Skeletal muscle tissue (tissue), 1 donor: Measurements from ENCODE around the gene TRAPPC5. TPM values are rescaled to one million over a fixed set of nuclear protein-coding genes. Genes with fewer than 3 reads are reported as not detected.

Source experiments
- total RNA-seq: library from RNA; depleted of rRNA; stranded (reverse); fragments of >200 nt; gene quantifications from one replicate; pipeline ENCODE4 v1.2.3, GENCODE V29; 2014

Gene TRAPPC5
- total RNA-seq, 1 donor from 2014 or later = 9.4 TPM

Other genes with a start within 250 kb of the TRAPPC5 start
- gene PEX11G, start 191.8 kb upstream of the TRAPPC5 start, total RNA-seq = 3.1 TPM
- gene ZNF358, start 164.7 kb upstream of the TRAPPC5 start, total RNA-seq = 14.6 TPM
- 5.2 TPM for gene MCOLN1, start 158.2 kb upstream of the TRAPPC5 start, total RNA-seq
- gene PNPLA6, start 145.1 kb upstream of the TRAPPC5 start, total RNA-seq = 52.7 TPM
- gene CAMSAP3, start 85.0 kb upstream of the TRAPPC5 start, total RNA-seq = not detected
- 20.4 TPM for gene XAB2, start 51.3 kb upstream of the TRAPPC5 start, total RNA-seq
- gene PET100, start 51.0 kb upstream of the TRAPPC5 start, total RNA-seq = 44.9 TPM
- gene PCP2, start 47.1 kb upstream of the TRAPPC5 start, total RNA-seq = not detected
- 2.6 TPM for gene STXBP2, start 43.7 kb upstream of the TRAPPC5 start, total RNA-seq
- gene RETN, start 11.8 kb upstream of the TRAPPC5 start, total RNA-seq = 3.7 TPM
- gene MCEMP1, start 3.7 kb upstream of the TRAPPC5 start, total RNA-seq = not detected
- gene FCER2, start 21.3 kb downstream of the TRAPPC5 start, total RNA-seq = under 0.01 TPM
- gene CLEC4G, start 51.3 kb downstream of the TRAPPC5 start, total RNA-seq = 0.52 TPM
- 5.2 TPM for gene CD209, start 66.7 kb downstream of the TRAPPC5 start, total RNA-seq
- not detected for gene CLEC4M, start 82.4 kb downstream of the TRAPPC5 start, total RNA-seq
- 9.4 TPM for gene EVI5L, start 149.4 kb downstream of the TRAPPC5 start, total RNA-seq
- gene PRR36, start 193.6 kb downstream of the TRAPPC5 start, total RNA-seq = not detected
- gene LRRC8E, start 207.7 kb downstream of the TRAPPC5 start, total RNA-seq = under 0.01 TPM
- 9.4 TPM for gene MAP2K7, start 223.0 kb downstream of the TRAPPC5 start, total RNA-seq
- 1.6 TPM for gene TGFBR3L, start 234.0 kb downstream of the TRAPPC5 start, total RNA-seq
- 6.3 TPM for gene SNAPC2, start 239.5 kb downstream of the TRAPPC5 start, total RNA-seq
- gene CTXN1, start 245.3 kb downstream of the TRAPPC5 start, total RNA-seq = 0.52 TPM